GM10847 (cell line): Measurements from ENCODE around the gene GDI2.

Experiments
- POLR2A ChIP-seq: IDR thresholded peaks from 2 replicates; pipeline ENCODE4 v1.6.1; 2011; ENCODE audit not compliant: insufficient read length; ENCODE audit errors: extremely low read depth

Gene GDI2

GRCh38 chr10:5737352-5737751, 75.9 kb downstream of the GDI2 start:
- TF ChIP-seq POLR2A: no peak

GRCh38 chr10:5736591-5736990, 76.6 kb downstream of the GDI2 start:
- no peak for TF ChIP-seq POLR2A

GRCh38 chr10:5735119-5735518, 78.1 kb downstream of the GDI2 start:
- TF ChIP-seq POLR2A: no peak

- TF ChIP-seq POLR2A: no peak
Measured at GRCh38 chr10:5732141-5732540, 81.1 kb downstream of the GDI2 start.

- TF ChIP-seq POLR2A: no peak
Measured at GRCh38 chr10:5731559-5731958, 81.7 kb downstream of the GDI2 start.

GRCh38 chr10:5730766-5731165, 82.5 kb downstream of the GDI2 start:
- TF ChIP-seq POLR2A: no peak

GRCh38 chr10:5723692-5724091, 89.5 kb downstream of the GDI2 start:
- no peak for TF ChIP-seq POLR2A

- no peak for TF ChIP-seq POLR2A
Measured at GRCh38 chr10:5720182-5720581, 93.1 kb downstream of the GDI2 start.

GRCh38 chr10:5719546-5719945, 93.7 kb downstream of the GDI2 start:
- TF ChIP-seq POLR2A: no peak
